Lower leg skin (tissue), 3 donors: Measurements from ENCODE around the gene TP53.

Experiments
- CTCF ChIP-seq, 3 donors: fragments of 450-650 bp; IDR thresholded peaks; one replicate each; pipeline ENCODE4 v1.5.1; 2016; ENCODE audit warnings: antibody characterized with exemption in 3 of 3, mild to moderate bottlenecking in 3 of 3, moderate library complexity in 2 of 3
- POLR2A ChIP-seq, 2 donors: fragments of 450-650 bp; IDR thresholded peaks; one replicate each; pipeline ENCODE4 v1.6.1; 2016 to 2017; ENCODE audit warnings: antibody characterized with exemption in 2 of 2, mild to moderate bottlenecking in 1 of 2, moderate library complexity in 1 of 2

- TF ChIP-seq CTCF (IDR thresholded peaks at IDR 0.05) (peak in 1 of 3 donors; percentile 19), POLR2A (IDR thresholded peaks at IDR 0.05) (no peak)
These were observed 843 bp downstream of the TP53 start for GRCh38 chr17:7686222-7687071.
